Calu3 (cell line): ENCODE data around the gene LGALS9B. TPM values are rescaled to one million over a fixed set of nuclear protein-coding genes. Genes with fewer than 3 reads are reported as not detected.

Experiments
- total RNA-seq: library from RNA; stranded (reverse); gene quantifications from 2 replicates; pipeline ENCODE4 v1.2.3, GENCODE V29; 2022

Gene LGALS9B
- total RNA-seq, 1 experiment from 2014 or later = 0.57 TPM

Other genes starting within 250 kb of the LGALS9B start
- not detected in 2 replicates for gene CDRT15L2, start 112.2 kb upstream of the LGALS9B start, total RNA-seq